GM13976 (cell line): Measurements from ENCODE around the gene STX1A.

ENCODE experiments used
- DNase-seq: peaks from one replicate; pipeline ENCODE4 v3.0.0; 2012; ENCODE audit warnings: low spot score
- CTCF ChIP-seq: IDR thresholded peaks from 2 replicates; pipeline ENCODE4 v1.5.1; 2012; ENCODE audit warnings: borderline replicate concordance, mild to moderate bottlenecking; ENCODE audit not compliant: insufficient read depth; ENCODE audit errors: extremely low read depth, missing control alignments, control extremely low read depth
- in situ Hi-C: fragments of 300-500 bp; cut with MboI; formaldehyde crosslinking; loops from one replicate; pipeline ENCODE4 v1.12.0; 2022; ENCODE audit warnings: low sequenced_read_pairs, mixed read lengths, inconsistent platforms; ENCODE audit not compliant: unreplicated experiment

The STX1A gene

GRCh38 chr7:73700069-73700423, 19.4 kb downstream of the STX1A start:
- in situ Hi-C loops: no loop called here
- no peak for DNase-seq
- TF ChIP-seq CTCF: no peak

GRCh38 chr7:73699370-73700068, 19.9 kb downstream of the STX1A start:
- in situ Hi-C loops: no loop called here
- DNase-seq: no peak
- TF ChIP-seq CTCF: no peak

- DNase-seq: no peak
- in situ Hi-C loops: no loop called here
- no peak for TF ChIP-seq CTCF
These were observed 21.1 kb downstream of the STX1A start for GRCh38 chr7:73698410-73698809.

DNA sequence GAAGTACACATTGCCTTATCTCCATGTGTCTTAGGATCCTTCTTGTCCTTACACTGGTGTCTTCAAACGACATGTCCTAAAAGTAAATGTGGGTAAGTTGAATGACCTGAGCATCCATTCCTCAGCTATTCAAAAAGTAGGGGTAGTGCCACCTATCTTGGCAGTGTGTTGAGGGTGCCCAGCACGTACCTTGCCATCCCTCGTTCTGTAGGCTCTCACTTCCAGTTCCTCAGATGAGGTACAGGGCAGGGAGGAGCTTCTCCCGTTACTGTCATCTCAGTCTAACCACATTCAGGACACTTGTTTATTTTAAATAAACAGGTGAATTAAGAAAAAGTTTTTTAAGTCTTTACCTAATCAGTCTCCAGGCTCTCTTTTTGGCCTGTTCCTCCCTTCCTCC, 23.1 kb downstream of the STX1A start:
- no peak for DNase-seq
- in situ Hi-C loops: no loop called here
- TF ChIP-seq CTCF: no peak

- in situ Hi-C loops: no loop called here
- no peak for TF ChIP-seq CTCF
- DNase-seq: no peak
These were observed 28.8 kb downstream of the STX1A start for GRCh38 chr7:73690646-73691045.

DNA sequence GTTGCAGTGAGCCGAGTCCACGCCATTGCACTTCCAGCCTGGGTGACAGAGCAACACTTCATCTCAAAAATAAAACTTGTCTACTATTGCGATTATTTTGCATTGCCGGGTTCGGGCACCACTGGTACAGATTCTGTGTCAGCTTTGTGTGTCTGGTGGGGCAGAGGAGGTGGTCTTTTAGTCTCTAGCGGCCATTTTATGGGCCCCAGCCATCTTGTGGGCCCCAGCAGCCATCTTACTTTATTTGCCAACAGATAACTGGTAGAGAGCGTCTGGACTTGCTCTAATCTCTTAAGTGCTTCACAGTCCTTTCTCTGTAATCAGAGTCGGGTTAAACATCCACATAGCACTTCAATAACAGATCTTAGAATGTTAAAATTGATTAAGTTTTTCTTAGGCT, 31.2 kb downstream of the STX1A start:
- in situ Hi-C loops: no loop called here
- TF ChIP-seq CTCF: no peak
- no peak for DNase-seq
